NCI-H187 (cell line): ENCODE data around the gene ABLIM2.
A peak's percentile ranks its signal among the peaks of the same experiment; 100 is the strongest.

ENCODE experiments used
- DNase-seq, 2 experiments: peaks; one replicate each; lab custom pipeline; 2025; lab: John Stamatoyannopoulos, UW

The ABLIM2 gene

GRCh38 chr4:8192748-8193738 is 34.4 kb upstream of the ABLIM2 start:
- DNase-seq: peak; percentile 28 to 73

DNA sequence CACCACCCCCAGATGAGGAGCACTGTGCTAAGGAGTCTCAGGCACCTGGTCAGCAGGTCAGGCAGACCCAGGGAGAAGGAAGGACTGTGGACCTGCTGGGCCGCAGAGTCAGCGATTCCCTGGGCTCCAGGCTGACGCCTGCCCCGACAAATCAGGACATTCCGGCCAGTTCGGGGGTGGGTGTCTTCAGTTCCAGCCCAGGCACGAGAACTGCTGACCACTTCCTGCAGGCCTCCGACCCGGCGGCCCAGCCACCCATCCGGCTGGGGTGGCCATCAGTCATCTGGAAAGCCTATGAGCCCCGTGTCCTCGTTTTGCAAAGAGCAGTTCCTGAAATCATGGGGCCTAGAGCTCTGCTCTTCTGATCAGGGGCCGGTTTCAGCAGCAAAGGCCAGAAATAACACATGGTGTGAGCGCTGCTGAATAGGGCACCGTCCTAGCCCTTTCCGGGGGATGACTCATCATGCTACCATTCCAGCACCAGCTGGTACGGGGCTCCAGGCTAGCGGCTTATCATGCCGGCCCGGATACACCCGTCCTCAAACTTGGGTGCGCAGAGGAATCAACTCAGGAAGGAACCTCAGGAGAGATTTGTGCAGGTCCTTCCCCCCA is 32.6 kb upstream of the ABLIM2 start:
- DNase-seq: no peak

DNA sequence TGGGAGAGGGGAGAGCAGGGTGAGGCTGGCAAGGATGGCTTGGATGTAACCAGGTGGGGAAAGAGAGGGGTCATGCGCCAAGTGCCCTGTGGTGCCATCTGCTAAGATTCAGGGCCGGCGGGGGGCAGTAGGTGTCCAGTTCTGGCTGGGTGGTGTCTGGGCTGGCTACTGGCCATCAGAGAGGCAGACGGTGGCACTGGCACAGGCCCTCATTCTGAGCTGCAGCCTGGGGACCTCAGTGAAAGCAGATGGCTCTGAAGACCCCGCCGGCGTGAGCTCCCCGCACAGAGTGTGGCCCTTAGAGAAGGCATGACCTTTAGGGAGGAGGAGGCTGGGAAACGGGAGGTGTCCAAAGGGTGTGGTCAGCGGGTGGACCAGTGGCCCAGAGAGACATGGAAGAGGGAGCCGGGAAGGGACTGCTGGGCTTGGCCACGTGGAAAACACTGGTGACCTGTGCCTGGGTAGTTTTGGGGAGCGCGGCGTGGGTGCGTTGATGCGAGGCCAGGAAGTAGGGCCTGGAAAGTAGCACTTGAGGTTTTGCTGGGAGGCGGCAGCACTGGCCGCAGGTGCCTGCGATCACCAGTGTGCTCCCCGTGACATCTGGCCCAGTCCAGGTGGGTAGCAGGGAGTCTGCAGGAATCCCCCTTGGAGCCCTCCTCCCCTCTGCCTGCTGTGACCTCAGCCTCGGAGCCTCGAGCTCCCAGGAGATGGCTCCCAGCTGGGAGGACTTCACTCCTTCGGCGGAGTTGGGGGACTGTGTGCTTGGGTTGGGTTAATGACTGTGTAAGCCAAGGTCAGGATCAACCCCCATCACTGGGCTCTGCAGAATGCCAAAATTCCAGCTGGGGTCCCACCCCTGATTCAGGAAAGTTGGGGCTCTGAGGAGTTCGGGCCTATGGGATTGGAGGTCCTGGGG is 31.2 kb upstream of the ABLIM2 start:
- no peak for DNase-seq

DNA sequence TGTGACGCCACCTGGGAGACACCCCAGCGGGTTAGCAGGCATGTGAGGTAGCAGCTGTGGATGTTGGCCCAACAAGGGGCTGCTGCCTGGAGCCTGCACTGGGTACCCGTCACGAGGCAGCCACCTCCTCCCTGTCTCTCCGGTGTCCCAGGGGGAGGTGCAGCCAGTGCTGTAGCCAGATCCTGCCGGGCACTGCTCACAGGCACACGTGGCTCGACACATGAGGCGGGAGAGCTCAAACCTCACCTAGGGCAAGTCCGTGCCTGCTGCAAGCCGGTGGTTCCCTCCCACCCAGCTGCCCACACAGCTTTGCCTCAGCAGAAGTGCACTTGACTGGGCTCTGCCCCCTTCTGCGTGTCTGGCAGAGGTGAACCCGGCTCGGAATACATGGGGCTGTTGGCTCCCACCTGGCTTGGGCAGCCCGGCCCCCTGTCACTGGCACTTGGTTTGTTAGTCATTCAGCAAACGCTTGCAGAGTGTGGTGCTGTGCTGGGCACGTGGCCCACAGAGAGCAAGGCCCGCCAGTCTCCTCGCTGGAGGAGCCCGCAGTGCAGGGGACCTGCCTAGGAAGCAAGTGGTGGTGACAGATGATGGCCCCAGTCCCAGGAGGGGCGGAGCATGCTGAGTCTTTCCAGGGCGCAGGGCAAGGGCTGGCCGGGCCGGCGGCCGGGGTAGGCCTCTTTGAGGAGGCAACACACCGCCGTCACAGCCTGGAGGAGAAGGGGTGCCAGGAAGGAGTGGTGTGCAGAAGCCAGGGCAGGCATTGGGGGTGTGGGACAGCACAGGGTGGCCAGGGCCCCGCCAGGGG is 30.3 kb upstream of the ABLIM2 start:
- peak; percentile 84 to 98 for DNase-seq

GRCh38 chr4:8188085-8188484 is 29.5 kb upstream of the ABLIM2 start:
- DNase-seq: no peak

DNA sequence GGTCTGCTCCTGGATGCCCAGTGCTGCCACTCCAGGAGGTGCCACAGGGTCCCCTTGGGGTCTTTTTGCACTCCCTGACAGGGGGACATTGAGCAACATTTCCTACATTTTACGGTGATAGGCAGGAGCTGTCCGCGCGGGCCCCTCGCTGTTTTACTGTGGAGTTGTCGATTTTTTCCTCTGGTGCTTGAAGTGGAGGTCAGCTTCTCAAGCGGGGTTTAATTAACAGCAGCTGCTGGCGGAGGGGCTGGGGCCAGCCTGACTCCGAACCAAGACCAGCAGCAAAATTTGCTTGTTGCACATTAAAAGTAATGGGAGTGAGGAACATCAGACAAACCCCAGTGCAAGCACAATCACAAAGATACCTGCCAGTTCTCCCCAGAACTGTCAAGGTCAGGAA is 27.3 kb upstream of the ABLIM2 start:
- DNase-seq: no peak

DNA sequence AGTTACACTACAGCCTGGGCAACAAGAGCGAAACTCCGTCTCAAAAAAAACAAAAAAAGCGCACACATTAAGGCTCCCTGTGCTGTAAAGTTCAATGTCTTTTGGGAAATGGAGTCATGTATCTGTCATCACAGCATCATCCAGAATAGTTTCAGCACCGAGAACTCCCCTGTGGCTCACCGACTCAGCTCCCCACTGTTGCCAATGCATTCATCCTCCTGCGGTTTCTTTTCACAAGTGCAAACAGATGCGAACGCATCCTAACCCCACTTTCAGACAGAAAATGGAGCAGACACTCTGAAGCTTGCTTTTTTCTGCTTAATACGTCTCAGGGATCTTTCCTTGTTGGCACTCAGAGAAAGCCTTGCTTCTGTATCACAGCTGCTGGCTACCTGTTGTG is 26.7 kb upstream of the ABLIM2 start:
- no peak for DNase-seq

DNA sequence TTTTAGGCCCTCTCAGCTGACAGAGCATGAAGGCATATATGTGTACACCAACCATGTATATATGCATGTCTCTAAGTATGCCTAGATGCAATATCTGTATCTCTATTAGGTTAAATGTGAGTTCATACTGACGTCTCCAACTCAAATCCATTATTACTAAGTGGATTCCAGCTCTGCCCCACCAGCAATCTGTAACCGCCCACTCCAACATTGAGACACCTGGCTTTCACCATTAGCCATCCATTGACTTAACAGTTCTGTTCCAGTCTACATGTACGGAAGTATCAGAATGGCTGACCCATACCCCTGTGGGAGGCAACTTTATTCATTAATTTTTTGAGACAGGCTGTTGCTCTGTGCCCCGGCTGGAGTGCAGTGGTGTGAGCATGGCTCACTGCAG is 25.4 kb upstream of the ABLIM2 start:
- no peak for DNase-seq

- DNase-seq: no peak
These were observed 24.5 kb upstream of the ABLIM2 start for GRCh38 chr4:8182858-8183725.

- DNase-seq: no peak
These were observed 23.7 kb upstream of the ABLIM2 start for GRCh38 chr4:8182294-8182693.

DNA sequence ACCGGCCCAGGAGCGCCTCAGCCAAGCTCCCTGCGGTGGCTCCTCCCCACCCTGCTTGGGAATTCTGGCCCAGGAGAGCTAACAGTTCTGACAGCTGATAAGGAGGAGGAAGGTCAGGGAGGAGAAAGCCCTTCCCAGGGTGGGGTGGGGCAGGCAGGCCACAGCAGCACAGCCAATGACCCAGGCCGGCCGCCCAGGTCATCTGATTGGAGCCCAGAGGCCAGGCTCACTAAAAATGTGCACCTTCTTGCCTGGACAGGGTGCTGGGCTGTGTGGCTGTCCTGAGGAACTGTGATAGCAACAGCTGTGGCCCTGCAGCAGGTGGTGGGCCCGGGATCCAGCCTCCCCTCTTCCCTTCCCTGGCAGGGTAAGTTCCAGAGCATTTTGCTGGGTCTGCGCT is 23.2 kb upstream of the ABLIM2 start:
- DNase-seq: no peak

DNA sequence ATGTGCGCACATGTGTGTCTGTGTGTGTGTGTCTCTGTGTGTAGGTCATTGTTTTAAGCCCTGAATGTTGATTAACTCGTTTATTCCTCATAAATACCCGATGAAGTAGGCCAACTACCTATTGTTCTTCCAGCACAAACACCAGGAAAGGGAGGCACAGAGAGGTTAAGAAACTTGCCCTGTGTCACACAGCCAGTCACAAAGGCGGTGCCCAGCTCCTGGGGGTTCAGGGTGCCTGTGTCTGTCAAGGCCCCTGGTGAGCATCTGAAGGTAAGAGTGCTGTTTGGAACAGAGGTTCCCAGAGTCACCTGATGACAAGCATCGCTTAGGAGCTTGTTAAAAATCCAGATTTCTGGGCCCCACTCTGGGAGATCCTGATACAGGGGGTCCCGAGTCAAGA is 22.5 kb upstream of the ABLIM2 start:
- no peak for DNase-seq

DNA sequence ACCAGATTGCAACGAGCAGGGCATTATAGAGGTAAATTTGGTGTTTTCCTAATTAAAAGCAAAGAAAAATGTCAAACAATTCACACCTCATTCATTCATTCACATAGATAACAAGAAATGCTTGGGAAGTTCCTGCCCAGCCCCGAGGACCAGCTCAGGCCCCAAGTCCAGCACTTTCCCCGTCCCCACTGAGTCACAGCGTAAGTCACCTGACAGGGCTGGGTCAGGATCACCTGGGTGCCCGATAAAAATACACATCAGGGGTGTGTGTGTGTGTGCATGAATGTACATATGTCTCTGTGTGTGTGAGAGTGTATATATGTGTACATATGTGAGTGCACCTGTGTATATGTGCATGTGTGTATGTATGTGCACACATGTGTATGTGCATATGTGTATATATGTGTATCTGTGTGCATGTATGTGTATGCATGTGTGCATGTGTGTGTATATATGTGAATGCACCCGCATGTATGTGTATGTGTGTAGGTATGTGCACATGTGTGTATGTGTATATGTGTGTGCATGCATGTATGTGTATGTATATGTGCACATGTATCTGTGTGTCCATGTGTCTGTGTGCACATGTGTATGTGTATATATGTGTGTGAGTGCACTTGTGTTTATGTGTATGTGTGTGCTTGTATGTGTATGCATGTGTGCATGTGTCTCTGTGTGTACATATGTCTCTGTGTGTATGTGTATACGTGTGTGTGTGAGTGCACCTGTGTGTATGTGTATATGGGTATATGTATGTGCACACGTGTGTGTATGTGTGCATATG is 21.9 kb upstream of the ABLIM2 start:
- DNase-seq: no peak

GRCh38 chr4:8179771-8180170 is 21.2 kb upstream of the ABLIM2 start:
- DNase-seq: no peak

DNA sequence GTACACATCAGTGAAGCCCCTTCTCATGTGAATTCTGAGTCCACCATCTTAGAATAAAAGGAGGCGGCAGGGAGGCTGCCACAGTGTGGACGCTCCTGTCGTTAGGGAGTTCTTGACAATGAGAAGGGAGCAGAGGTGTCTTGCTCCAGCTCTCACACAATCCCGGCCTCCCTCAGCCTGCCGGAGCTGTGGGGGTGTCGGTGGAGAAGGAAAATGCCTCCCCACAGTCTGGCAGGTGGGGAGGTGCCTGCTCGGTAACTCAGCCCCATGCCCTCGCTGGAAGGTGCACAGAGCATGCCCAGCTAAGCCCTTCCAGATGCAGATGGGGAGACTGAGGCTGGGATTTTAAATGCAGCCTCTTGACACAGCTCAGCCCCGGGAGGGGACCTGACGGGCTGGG is 20.5 kb upstream of the ABLIM2 start:
- DNase-seq: no peak

- no peak for DNase-seq
These were observed 19.3 kb upstream of the ABLIM2 start for GRCh38 chr4:8177956-8178355.

GRCh38 chr4:8177552-8177951 is 18.9 kb upstream of the ABLIM2 start:
- no peak for DNase-seq

DNA sequence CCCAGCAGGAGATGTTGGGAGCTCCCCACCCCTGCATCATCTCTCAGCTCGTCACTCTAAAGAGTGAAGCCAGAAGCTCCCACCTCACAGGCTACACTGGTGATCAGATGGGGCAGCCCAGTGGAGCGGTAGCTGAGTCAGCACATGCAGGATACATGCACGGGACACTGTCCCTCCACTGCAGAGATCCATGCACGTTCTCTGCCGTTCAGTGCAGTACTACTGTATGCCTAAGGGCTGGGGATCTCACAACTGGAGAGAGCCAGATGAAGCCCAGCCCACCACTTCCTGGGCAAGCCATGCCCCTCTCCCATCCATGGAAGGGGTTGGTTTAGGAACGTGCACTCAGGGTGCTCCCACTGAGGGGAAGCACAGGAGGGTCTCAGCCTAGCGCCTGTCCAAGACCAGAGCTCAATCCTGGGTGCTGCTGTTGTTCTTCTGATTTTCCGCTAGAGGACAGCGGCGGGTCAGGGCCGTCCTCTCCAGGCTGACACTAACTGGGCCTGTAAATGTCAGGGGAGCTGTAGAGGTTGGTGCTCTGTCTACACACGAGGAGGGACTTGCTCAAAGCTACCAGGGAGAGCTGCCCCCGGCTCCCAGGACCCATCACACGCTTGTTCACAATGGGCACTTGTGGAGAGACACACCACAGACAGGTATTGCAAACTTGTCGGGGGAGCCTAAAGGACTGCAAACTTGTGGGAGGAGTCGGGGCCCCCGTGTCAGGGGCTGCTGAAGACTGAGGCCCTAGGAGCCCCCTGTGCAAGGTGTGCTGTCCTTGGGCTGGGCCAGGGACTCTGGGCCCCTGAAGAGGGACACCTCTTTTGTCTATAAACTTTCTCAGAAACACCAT is 18.2 kb upstream of the ABLIM2 start:
- DNase-seq: no peak

DNA sequence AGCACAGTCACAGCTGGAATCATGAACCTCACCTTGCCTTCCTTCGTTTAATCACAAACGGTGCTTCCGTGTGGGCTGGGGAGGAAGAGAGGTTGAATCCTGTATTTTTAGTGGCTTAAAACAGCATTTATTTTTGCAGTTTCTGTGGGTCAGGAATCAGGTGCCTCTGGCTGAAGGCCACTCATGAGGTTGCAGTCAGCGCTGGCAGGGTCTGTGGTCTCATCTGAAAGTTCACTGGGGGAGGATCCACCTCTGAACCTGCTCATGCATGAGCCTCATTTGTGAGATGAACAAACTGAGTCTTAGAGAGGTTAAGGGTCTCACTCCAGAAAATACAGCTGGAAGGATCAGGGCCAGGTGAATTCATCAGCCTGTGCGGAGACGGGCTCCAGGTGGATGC is 17.1 kb upstream of the ABLIM2 start:
- DNase-seq: no peak
